Thyroid gland (tissue), 4 donors: ENCODE results near the gene CPNE8. TPM values are rescaled to one million over a fixed set of nuclear protein-coding genes. Genes with fewer than 3 reads are reported as not detected.

Experiments used
- DNase-seq, 2 donors: peaks; one replicate each; pipeline ENCODE4 v3.0.0-alpha.2; 2019
- H3K27ac ChIP-seq, 3 donors: fragments of 200-600 bp; sonication (generic); 1 replicate in 2 of 3; 2 replicates in 1 of 3; pipeline ENCODE4 v1.5.1; 2016 to 2019; ENCODE audit warnings: mild to moderate bottlenecking in 1 of 3, moderate library complexity in 1 of 3
- H3K27me3 ChIP-seq: fragments of 200-600 bp; sonication (generic); one replicate; pipeline ENCODE4 v1.5.1; 2019
- H3K36me3 ChIP-seq, 2 donors: fragments of 200-600 bp; sonication (generic); one replicate each; pipeline ENCODE4 v1.5.1; 2016 to 2019
- H3K4me1 ChIP-seq, 2 donors: fragments of 200-600 bp; sonication (generic); one replicate each; pipeline ENCODE4 v1.5.1; 2017 to 2019
- H3K4me3 ChIP-seq, 3 donors: fragments of 200-600 bp; sonication (generic); replicated peaks in 1 of 3; 1 replicate in 2 of 3; 2 replicates in 1 of 3; pipeline ENCODE4 v1.5.1; 2016; ENCODE audit warnings: mild to moderate bottlenecking in 1 of 3
- H3K9me3 ChIP-seq: fragments of 200-600 bp; sonication (generic); one replicate; pipeline ENCODE4 v1.5.1; 2017
- CTCF ChIP-seq, 6 experiments: fragments of 200-600 bp in 3 of 6; fragments of 450-650 bp in 3 of 6; sonication (generic) in 3 of 6; IDR thresholded peaks; one replicate each; pipeline ENCODE4 v1.5.1; 2016 to 2019; ENCODE audit warnings: antibody characterized with exemption in 6 of 6, mild to moderate bottlenecking in 2 of 6, inconsistent platforms in 1 of 6, moderate library complexity in 1 of 6
- POLR2A ChIP-seq, 2 donors: fragments of 450-650 bp; IDR thresholded peaks; one replicate each; pipeline ENCODE4 v1.6.1; 2017; ENCODE audit warnings: antibody characterized with exemption in 2 of 2, mild to moderate bottlenecking in 2 of 2, moderate library complexity in 1 of 2
- WGBS, 2 donors: methylation state at CpG; one replicate each; pipeline ENCODE4 v1.1.5; 2017; 5-methylcytosine and 5-hydroxymethylcytosine counted together
- intact Hi-C: fragments of 100-400 bp; cut with DNase I; formaldehyde crosslinking; loops from one replicate; pipeline ENCODE4 v1.15.1; 2023
- total RNA-seq, 4 donors: library from RNA; depleted of rRNA; stranded (reverse); fragments of >200 nt; gene quantifications; one replicate each; pipeline ENCODE4 v1.2.3, GENCODE V29; 2016

CPNE8 gene
- total RNA-seq, 4 donors from 2014 or later = 19.1 to 32.0 (median 26.0) TPM

DNA sequence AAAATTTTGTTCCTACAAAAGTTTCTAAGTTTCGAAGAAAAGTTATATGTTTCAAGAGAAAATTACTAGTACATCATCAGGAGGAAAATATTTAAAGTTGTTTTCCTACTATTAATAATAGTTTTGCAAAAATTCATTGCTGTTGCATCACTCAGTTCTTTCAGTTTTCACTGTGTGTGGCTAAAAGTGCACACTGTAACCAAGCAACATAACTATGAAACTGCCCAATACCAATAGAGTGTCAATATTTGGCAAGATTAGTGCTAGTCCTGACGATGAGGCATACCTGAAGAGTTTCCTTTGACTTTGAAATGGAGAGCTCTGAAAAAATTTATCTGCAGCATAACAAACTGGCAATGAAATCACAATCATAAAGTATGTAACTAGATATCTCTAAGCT, 194.3 kb downstream of the CPNE8 start:
- Histone ChIP-seq H3K27me3 (no peaks in the 10 kb centered on the region), H3K9me3 (no peaks in the 10 kb centered on the region), H3K27ac (no peak overlapping the region), H3K36me3 (no peaks in the 10 kb centered on the region), H3K4me3 (no peak overlapping the region), H3K4me1 (no peaks in the 10 kb centered on the region)
- TF ChIP-seq POLR2A (IDR thresholded peaks at IDR 0.05) (no peak), CTCF (IDR thresholded peaks at IDR 0.05) (no peak)
- intact Hi-C loops = no loop called here
- DNase-seq = no peak
- 82 to 89% methylated on average over 2 of the region's 2 CpGs for WGBS, 2 donors

DNA sequence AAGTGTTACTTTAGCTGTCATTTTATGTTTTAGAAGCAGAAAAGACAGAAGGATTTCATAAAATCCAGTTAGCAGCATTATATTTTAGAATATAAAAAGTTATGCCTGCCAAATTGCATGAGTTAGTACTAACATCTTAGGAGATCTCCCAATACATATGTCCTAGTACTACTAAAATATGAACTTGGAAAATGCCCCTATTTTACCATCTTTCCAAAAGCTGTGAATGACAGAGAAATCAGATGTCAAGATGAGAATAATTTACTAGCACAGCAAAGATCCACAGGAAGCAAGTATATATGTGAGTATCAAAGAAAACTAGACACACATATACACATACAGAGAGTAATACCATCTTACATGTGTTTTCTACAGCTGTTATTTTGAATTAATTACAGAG, 196.9 kb downstream of the CPNE8 start:
- no peaks in the 10 kb centered on the region for H3K27me3 ChIP-seq
- no peak for DNase-seq
- no peaks in the 10 kb centered on the region for H3K9me3 ChIP-seq
- H3K36me3 ChIP-seq = no peaks in the 10 kb centered on the region
- H3K4me1 ChIP-seq = no peaks in the 10 kb centered on the region
- no peak overlapping the region for H3K27ac ChIP-seq
- intact Hi-C loops = no loop called here
- H3K4me3 ChIP-seq = no peak overlapping the region
- no peak for TF ChIP-seq CTCF (IDR thresholded peaks at IDR 0.05)
- TF ChIP-seq POLR2A (IDR thresholded peaks at IDR 0.05) = no peak

DNA sequence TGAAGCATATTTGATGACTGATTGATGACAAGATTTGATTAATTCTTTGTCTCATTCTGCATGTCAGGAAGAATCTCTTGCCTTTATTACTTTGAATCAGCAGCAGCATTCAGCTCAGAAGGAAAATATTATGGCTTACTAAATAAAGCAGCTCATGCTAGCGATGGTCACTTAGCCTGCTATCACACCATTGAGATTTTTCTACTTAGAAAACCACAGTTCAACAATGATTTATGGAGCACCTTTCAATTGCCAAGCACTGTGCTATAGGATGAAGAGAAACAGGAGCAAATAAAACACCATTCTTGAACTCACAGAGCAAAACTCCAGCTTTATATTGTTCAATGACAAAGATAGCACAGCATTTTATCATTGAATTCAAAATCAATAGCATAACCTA, 197.7 kb downstream of the CPNE8 start:
- H3K27me3 ChIP-seq = no peaks in the 10 kb centered on the region
- H3K4me3 ChIP-seq = no peak overlapping the region
- no peaks in the 10 kb centered on the region for H3K36me3 ChIP-seq
- intact Hi-C loops = no loop called here
- 79 to 97% methylated on average over 1 of the region's 1 CpG for WGBS, 2 donors
- no peak overlapping the region for H3K27ac ChIP-seq
- TF ChIP-seq POLR2A (IDR thresholded peaks at IDR 0.05) = no peak
- TF ChIP-seq CTCF (IDR thresholded peaks at IDR 0.05) = no peak
- H3K4me1 ChIP-seq = no peaks in the 10 kb centered on the region
- DNase-seq = no peak
- no peaks in the 10 kb centered on the region for H3K9me3 ChIP-seq

GRCh38 chr12:38697289-38697688, 208.1 kb downstream of the CPNE8 start:
- WGBS, 2 donors = 84 to 93% methylated on average over 1 of the region's 1 CpG
- H3K27me3 ChIP-seq = no peaks in the 10 kb centered on the region
- intact Hi-C loops = no loop called here
- TF ChIP-seq POLR2A (IDR thresholded peaks at IDR 0.05) (no peak), CTCF (IDR thresholded peaks at IDR 0.05) (no peak)
- no peaks in the 10 kb centered on the region for H3K36me3 ChIP-seq
- H3K4me3 ChIP-seq = no peak overlapping the region
- no peaks in the 10 kb centered on the region for H3K9me3 ChIP-seq
- DNase-seq = no peak
- no peak overlapping the region for H3K27ac ChIP-seq
- H3K4me1 ChIP-seq = no peaks in the 10 kb centered on the region

GRCh38 chr12:38695057-38695456, 210.3 kb downstream of the CPNE8 start:
- DNase-seq = no peak
- TF ChIP-seq CTCF (IDR thresholded peaks at IDR 0.05) (no peak), POLR2A (IDR thresholded peaks at IDR 0.05) (no peak)
- intact Hi-C loops = no loop called here
- 62 to 67% methylated on average over 3 of the region's 3 CpGs for WGBS, 2 donors
- Histone ChIP-seq H3K27ac (no peak overlapping the region), H3K4me3 (no peak overlapping the region), H3K36me3 (no peaks in the 10 kb centered on the region), H3K4me1 (peaks cover 0 to 5% of the 10 kb centered on the region in 2 donors), H3K9me3 (no peaks in the 10 kb centered on the region), H3K27me3 (no peaks in the 10 kb centered on the region)
